ENCODE data around the gene RETSAT.

Gene RETSAT

DNA sequence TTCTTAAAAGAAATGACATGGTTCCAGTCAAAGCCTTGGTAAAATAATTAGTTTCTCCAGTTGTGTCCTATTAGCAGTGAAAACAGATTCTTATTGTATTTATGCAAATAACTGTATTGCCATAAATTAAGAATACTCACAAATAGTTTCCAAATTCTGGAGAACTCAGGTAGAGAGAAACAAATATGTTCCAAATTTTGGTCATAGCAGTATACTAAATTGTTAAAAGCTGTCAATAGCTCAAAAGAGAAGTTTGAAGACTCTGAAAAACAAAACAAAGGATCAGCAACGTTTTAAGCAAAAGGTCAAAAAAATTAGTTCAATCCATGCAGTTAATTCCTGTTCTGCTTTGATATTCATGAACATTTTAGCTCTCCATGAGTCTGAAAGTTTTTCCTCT is 25.7 kb upstream of the RETSAT start:
- H3K4me3 ChIP-seq (replicated peaks; ENCODE audit: low read depth, low read length), result no peak overlapping the region
- DNase-seq (ENCODE audit: low read depth), result no peak
- no peak for TF ChIP-seq CTCF (IDR thresholded peaks at IDR 0.05; ENCODE audit: low read length, missing control alignments)

DNA sequence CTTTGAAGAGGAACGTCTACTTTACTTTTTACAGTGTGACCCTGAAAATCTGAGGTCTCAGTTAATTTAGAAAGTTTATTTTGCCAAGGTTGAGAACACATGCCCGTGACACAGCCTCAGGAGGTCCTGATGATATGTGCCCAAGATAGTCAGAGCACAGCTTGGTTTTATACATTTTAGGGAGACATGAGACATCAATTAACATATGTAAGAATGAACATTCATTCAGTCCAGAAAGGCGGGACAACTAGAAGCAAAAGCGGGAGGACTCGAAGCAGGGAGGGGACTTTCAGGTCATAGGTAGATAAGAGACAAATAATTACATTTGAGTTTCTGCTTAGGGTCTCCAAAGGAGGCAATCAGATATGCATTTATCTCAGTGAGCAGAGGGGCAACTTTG is 23.9 kb upstream of the RETSAT start:
- H3K4me3 ChIP-seq (replicated peaks; ENCODE audit: low read depth, low read length), result no peak overlapping the region
- no peak for DNase-seq (ENCODE audit: low read depth)
- no peak for TF ChIP-seq CTCF (IDR thresholded peaks at IDR 0.05; ENCODE audit: low read length, missing control alignments)

- no peak for DNase-seq (ENCODE audit: low read depth)
- no peak overlapping the region for H3K4me3 ChIP-seq (replicated peaks; ENCODE audit: low read depth, low read length)
- no peak for TF ChIP-seq CTCF (IDR thresholded peaks at IDR 0.05; ENCODE audit: low read length, missing control alignments)
Measured at GRCh38 chr2:85377083-85377482, 22.8 kb upstream of the RETSAT start.

DNA sequence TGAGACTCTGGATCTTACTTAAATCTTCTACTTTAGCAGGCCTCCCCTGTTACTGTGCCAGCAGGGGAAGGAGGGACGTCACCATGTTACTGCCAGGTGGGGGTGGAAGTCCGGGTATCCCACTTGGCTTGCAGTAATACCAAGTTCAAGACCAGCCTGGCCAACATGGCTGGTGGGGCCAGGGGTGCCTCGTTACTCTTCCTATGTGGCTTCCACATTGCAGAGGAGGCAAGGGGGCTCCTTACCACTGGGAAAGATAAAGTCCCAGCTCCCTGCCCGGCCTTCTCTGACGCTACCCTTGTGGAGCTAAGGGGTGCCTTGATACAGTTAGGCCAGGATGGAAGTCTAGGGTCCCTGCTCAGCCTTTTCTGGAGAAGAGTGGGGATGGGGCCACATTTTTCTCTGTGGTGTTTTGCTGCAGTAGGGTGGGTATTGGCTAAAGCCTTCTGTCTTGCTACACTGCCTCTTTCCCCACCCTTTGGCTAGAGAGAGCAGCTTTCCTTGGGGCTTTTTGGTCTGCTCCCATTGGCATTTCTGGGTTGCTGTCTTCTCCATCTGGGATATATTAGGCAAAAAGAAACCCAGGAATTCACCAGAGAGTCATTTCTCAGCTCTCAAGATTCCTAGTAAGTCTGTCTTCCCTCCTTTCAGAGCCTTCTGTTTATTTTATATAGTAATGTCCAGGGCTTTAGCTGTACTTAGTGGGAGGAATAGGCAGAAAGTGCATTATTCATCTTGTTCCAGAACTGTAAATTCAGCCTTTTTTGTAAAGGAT is 22.1 kb upstream of the RETSAT start:
- TF ChIP-seq CTCF (IDR thresholded peaks at IDR 0.05; ENCODE audit: low read length, missing control alignments), result no peak
- DNase-seq (ENCODE audit: low read depth), result no peak
- H3K4me3 ChIP-seq (replicated peaks; ENCODE audit: low read depth, low read length), result no peak overlapping the region

DNA sequence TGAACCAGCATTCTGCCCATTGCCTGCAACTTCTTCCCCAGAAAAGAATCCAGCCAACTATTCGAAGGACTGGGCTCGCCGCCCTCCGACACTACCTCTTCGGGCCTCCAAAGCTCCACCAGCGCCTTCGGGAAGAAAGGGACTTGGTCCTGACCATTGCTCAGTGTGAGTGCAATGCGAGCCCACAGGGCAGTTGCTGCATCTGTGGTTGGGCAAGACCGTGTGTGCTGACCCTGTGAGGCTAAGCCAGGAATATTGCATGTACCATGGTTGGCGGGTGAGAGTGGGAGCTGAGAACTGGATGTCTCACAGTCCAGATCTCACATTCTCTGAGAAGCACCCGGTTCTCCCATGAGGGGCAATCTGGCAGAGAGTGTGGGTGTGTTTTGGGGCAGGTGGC is 16.7 kb upstream of the RETSAT start:
- no peak for DNase-seq (ENCODE audit: low read depth)
- TF ChIP-seq CTCF (IDR thresholded peaks at IDR 0.05; ENCODE audit: low read length, missing control alignments), result no peak
- no peak overlapping the region for H3K4me3 ChIP-seq (replicated peaks; ENCODE audit: low read depth, low read length)

- no peak for DNase-seq (ENCODE audit: low read depth)
- no peak for TF ChIP-seq CTCF (IDR thresholded peaks at IDR 0.05; ENCODE audit: low read length, missing control alignments)
- H3K4me3 ChIP-seq (replicated peaks; ENCODE audit: low read depth, low read length), result no peak overlapping the region
Measured at GRCh38 chr2:85369500-85369899, 15.2 kb upstream of the RETSAT start.

DNA sequence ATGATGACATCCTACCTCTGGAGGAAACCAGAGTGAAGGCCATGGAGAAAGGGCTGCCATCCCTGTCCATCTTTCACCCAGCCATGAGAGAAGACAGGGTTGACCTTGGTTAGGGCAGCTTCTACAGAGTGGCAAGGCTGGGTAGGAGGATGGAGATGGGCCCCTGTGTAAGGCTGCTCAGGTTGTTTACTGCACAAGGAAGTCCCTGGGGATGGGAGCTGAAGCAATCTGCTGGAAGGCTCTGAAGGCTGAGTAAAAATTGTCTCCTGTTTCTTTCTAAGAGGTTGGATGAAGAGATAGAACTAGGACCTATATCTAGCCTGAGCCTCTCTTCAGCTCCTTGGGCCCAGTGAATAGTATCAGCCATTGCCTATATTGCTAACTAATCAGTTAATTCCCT is 14.6 kb upstream of the RETSAT start:
- H3K4me3 ChIP-seq (replicated peaks; ENCODE audit: low read depth, low read length), result no peak overlapping the region
- TF ChIP-seq CTCF (IDR thresholded peaks at IDR 0.05; ENCODE audit: low read length, missing control alignments), result no peak
- no peak for DNase-seq (ENCODE audit: low read depth)

Data from fibroblast of pulmonary artery (primary cell).